Erythroblast (primary cell): ENCODE measurements around the gene PTPRT.

Experiments used
- GATA1 ChIP-seq: IDR thresholded peaks from 2 replicates; pipeline ENCODE4 v1.6.1; 2011; ENCODE audit warnings: low read depth, mild to moderate bottlenecking, control low read depth, low read length, moderate library complexity
- POLR2A ChIP-seq: IDR thresholded peaks from 2 replicates; pipeline ENCODE4 v1.6.1; 2011; ENCODE audit warnings: mild to moderate bottlenecking, low read length

- TF ChIP-seq POLR2A (no peak), GATA1 (no peak)
Measured at GRCh38 chr20:42051921-42052320, 1137.8 kb downstream of the PTPRT start.
